Small intestine (tissue), 7 donors: ENCODE data around the gene SYTL2. TPM values are rescaled to one million over a fixed set of nuclear protein-coding genes. Genes with fewer than 3 reads are reported as not detected.
"Not testable (repeated sequence)": the region's sequence is repeated elsewhere in the genome, so short reads cannot be mapped to it uniquely, and the experiment has no call there.

Experiments
- DNase-seq, 2 donors: peaks; one replicate each; pipeline versions ENCODE4 v3.0.0 to v3.0.0-alpha.2; 2013
- FAIRE-seq: peaks from 2 replicates; lab custom pipeline; 2012; peaks lifted over from hg19 to GRCh38; lab: Jason Lieb, UNC
- H3K27ac ChIP-seq, 3 donors: one replicate each; pipeline ENCODE4 v1.5.1; 2013; ENCODE audit warnings: low read length in 2 of 3, mild to moderate bottlenecking in 2 of 3, control low read depth in 1 of 3, inconsistent platforms in 1 of 3, low read depth in 1 of 3, moderate library complexity in 1 of 3
- H3K27me3 ChIP-seq, 3 donors: one replicate each; pipeline ENCODE4 v1.6.1; 2013; ENCODE audit warnings: low read length in 3 of 3, inconsistent platforms in 1 of 3; ENCODE audit not compliant: control insufficient read depth in 3 of 3, insufficient read depth in 3 of 3
- H3K36me3 ChIP-seq, 3 donors: one replicate each; pipeline ENCODE4 v1.6.1; 2013; ENCODE audit warnings: low read length in 3 of 3, inconsistent platforms in 1 of 3, low read depth in 1 of 3, mild to moderate bottlenecking in 1 of 3, moderate library complexity in 1 of 3; ENCODE audit not compliant: control insufficient read depth in 3 of 3, insufficient read depth in 2 of 3
- H3K4me1 ChIP-seq, 3 donors: one replicate each; pipeline ENCODE4 v1.6.1; 2013; ENCODE audit warnings: low read length in 2 of 3, inconsistent platforms in 1 of 3, low read depth in 1 of 3, mild to moderate bottlenecking in 1 of 3, moderate library complexity in 1 of 3; ENCODE audit not compliant: control insufficient read depth in 3 of 3, insufficient read depth in 2 of 3
- H3K4me3 ChIP-seq, 3 donors: one replicate each; pipeline ENCODE4 v1.5.1; 2013; ENCODE audit warnings: low read length in 3 of 3, control low read depth in 1 of 3, inconsistent platforms in 1 of 3, low read depth in 1 of 3, mild to moderate bottlenecking in 1 of 3, moderate library complexity in 1 of 3
- H3K9me3 ChIP-seq, 2 donors: one replicate each; pipeline ENCODE4 v1.6.1; 2013; ENCODE audit warnings: low read depth in 1 of 2, low read length in 1 of 2; ENCODE audit not compliant: control insufficient read depth in 2 of 2, insufficient read depth in 1 of 2
- WGBS, 3 donors: extraction: QIAGEN DNeasy Blood & Tissue Kit; methylation state at CpG; one replicate each; pipeline ENCODE4 v1.1.7; 2013; 5-methylcytosine and 5-hydroxymethylcytosine counted together
- polyA plus RNA-seq, 4 donors: library from polyadenylated mRNA; stranded (reverse) in 3 of 4; unstranded in 1 of 4; fragments of 200-250 nt in 3 of 4; fragments of 120-200 nt in 1 of 4; gene quantifications; one replicate each; pipeline versions ENCODE4 v1.2.1 to v1.2.3, GENCODE V29; 2013
- donor health status: healthy with polysubstance abuse.
- donor health status: control.
- donor health status: control.
- donor health status: Bipolar disorder and iron deficiency.
- donor health status: healthy.

Gene SYTL2
- polyA plus RNA-seq, 4 donors = 12.9 to 60.1 (median 16.0) TPM

GRCh38 chr11:85784480-85785265 lies 26.3 kb downstream of the SYTL2 start:
- Histone ChIP-seq H3K9me3 (peaks cover 0 to 11% of the 10 kb centered on the region in 2 donors), H3K27ac (no peak overlapping the region), H3K4me1 (peaks cover 6 to 38% (median 7%) of the 10 kb centered on the region in 3 donors), H3K4me3 (no peak overlapping the region), H3K36me3 (no peaks in the 10 kb centered on the region), H3K27me3 (no peaks in the 10 kb centered on the region)
- WGBS, 3 donors = 83 to 87% (median 86%) methylated on average over 6 of the region's 6 CpGs
- FAIRE-seq (no peak), DNase-seq (no peak)

GRCh38 chr11:85783758-85784157 lies 27.2 kb downstream of the SYTL2 start:
- Histone ChIP-seq H3K36me3 (no peaks in the 10 kb centered on the region), H3K27ac (no peak overlapping the region), H3K4me1 (peaks cover 6 to 43% (median 8%) of the 10 kb centered on the region in 3 donors), H3K4me3 (no peak overlapping the region), H3K27me3 (no peaks in the 10 kb centered on the region), H3K9me3 (peaks cover 0 to 11% of the 10 kb centered on the region in 2 donors)
- 55 to 67% (median 64%) methylated on average over 1 of the region's 1 CpG for WGBS, 3 donors
- FAIRE-seq = no peak
- DNase-seq = no peak

GRCh38 chr11:85780780-85781517 lies 30.0 kb downstream of the SYTL2 start:
- H3K4me3 ChIP-seq, FAIRE-seq, H3K27me3 ChIP-seq, H3K36me3 ChIP-seq, DNase-seq: not testable (repeated sequence)
- WGBS, 3 donors = 77 to 89% (median 83%) methylated on average over 3 of the region's 3 CpGs
- H3K4me1 ChIP-seq = peaks cover 12 to 41% (median 14%) of the 10 kb centered on the region in 3 donors
- H3K9me3 ChIP-seq = peaks cover 0 to 14% of the 10 kb centered on the region in 2 donors
- peak overlapping the region; percentile 48 to 70 (median 60) for H3K27ac ChIP-seq

- H3K4me3 ChIP-seq = no peak overlapping the region
- no peak for FAIRE-seq
Observed at GRCh38 chr11:85779956-85780640, 30.8 kb downstream of the SYTL2 start.

GRCh38 chr11:85777603-85777972 lies 33.4 kb downstream of the SYTL2 start:
- not testable (repeated sequence) for H3K36me3 ChIP-seq, H3K27me3 ChIP-seq, FAIRE-seq, H3K4me3 ChIP-seq, DNase-seq
- H3K27ac ChIP-seq = peak overlapping the region in 1 of 3 donors; percentile 5
- WGBS, 3 donors = 33 to 66% (median 50%) methylated on average over 3 of the region's 3 CpGs
- peaks cover 0 to 18% of the 10 kb centered on the region in 2 donors for H3K9me3 ChIP-seq
- peaks cover 14 to 58% (median 16%) of the 10 kb centered on the region in 3 donors for H3K4me1 ChIP-seq

More at GRCh38 chr11:85779956-85780640, 30.8 kb downstream of the SYTL2 start:
- DNase-seq = peak; percentile 58 to 78
- no peaks in the 10 kb centered on the region for H3K36me3 ChIP-seq
- 25 to 59% (median 43%) methylated on average over 3 of the region's 3 CpGs for WGBS, 3 donors
- peaks cover 14 to 44% (median 14%) of the 10 kb centered on the region in 3 donors for H3K4me1 ChIP-seq
- peak overlapping the region; percentile 14 to 60 (median 48) for H3K27ac ChIP-seq
- H3K9me3 ChIP-seq = peaks cover 0 to 18% of the 10 kb centered on the region in 2 donors
- no peaks in the 10 kb centered on the region for H3K27me3 ChIP-seq

GRCh38 chr11:85776951-85777602 lies 33.9 kb downstream of the SYTL2 start:
- Histone ChIP-seq H3K4me1 (peaks cover 14 to 58% (median 16%) of the 10 kb centered on the region in 3 donors), H3K9me3 (peaks cover 0 to 15% of the 10 kb centered on the region in 2 donors), H3K4me3 (no peak overlapping the region), H3K27ac (peak overlapping the region in 1 of 3 donors; percentile 5), H3K36me3 (no peaks in the 10 kb centered on the region), H3K27me3 (no peaks in the 10 kb centered on the region)
- 20 to 48% (median 28%) methylated on average over 1 of the region's 1 CpG for WGBS, 3 donors
- FAIRE-seq = no peak
- DNase-seq = peak in 1 of 2 donors; percentile 40

GRCh38 chr11:85774256-85775101 lies 36.5 kb downstream of the SYTL2 start:
- H3K9me3 ChIP-seq = peaks cover 0 to 11% of the 10 kb centered on the region in 2 donors
- H3K4me1 ChIP-seq = peaks cover 6 to 39% (median 10%) of the 10 kb centered on the region in 3 donors
- H3K36me3 ChIP-seq = no peaks in the 10 kb centered on the region
- H3K4me3 ChIP-seq = no peak overlapping the region
- peak overlapping the region; percentile 67 to 87 (median 75) for H3K27ac ChIP-seq
- WGBS, 3 donors = 25 to 48% (median 45%) methylated on average over 4 of the region's 4 CpGs
- peak; percentile 83 to 84 for DNase-seq
- H3K27me3 ChIP-seq = no peaks in the 10 kb centered on the region
- peak; percentile 85 for FAIRE-seq
